Measurements from ENCODE around the gene BBS10. TPM values are rescaled to one million over a fixed set of nuclear protein-coding genes. Genes with fewer than 3 reads are reported as not detected.

The BBS10 gene
- total and polyA plus RNA-seq, 2 of the 8 experiments (the other 6 are each of a cell fraction or from before 2014, with no cell fraction given): 4.4 to 9.2 TPM

DNA sequence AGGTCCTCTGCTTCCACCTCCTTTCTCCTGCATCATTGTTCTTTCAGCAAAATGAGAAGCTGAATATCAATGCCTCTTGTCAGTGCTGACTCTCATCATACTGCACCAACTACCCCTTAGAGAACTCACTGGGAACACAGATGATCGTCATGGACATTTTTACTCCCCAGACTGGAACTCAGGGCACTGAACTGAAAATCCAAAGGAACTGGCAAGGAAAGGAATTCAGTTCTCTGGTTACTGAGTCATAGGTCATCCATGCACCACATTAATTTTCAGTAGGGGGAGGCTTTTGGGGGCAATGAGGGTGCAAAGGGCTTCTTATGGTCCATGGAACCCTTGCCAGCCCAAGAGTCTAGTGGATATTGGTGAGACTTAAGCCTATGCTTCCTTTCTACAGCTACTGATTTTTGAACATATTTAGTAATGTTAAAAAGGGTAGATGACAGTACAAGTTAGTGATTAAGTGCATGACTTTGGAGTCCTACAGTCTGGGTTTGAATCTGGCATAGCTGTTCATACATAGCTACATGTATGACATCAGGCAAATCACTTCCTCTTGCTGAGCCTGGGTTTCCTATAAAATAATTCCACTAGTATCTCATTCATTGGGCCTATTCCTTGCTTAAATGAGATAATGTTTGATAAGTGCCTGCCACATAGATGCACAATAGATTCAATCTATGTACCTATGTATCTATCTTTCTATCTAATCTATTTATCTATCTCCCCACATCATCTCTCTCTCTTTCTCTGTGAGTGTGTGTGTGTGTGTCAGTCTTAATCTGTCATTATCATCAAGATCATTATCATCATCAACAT is 29.2 kb downstream of the BBS10 start:
- Histone ChIP-seq H4K20me1 (replicated peaks in 1 of 2; ENCODE audit: control insufficient read depth in 1 of 2, insufficient read depth in 2 of 2, low read length in 2 of 2) (no peaks in the 10 kb centered on the region), H4K8ac (ENCODE audit: extremely low read depth, insufficient read depth, low read length) (no peak overlapping the region), H2AFZ (ENCODE audit: low read length) (no peak overlapping the region), H4K91ac (replicated peaks; ENCODE audit: insufficient read length, low read length) (no peak overlapping the region), H3K79me2 (ENCODE audit: control insufficient read depth in 1 of 2, insufficient read depth in 2 of 2, low read length in 2 of 2) (no peaks in the 10 kb centered on the region), H2BK12ac (ENCODE audit: low read depth, low read length) (peak overlapping the region; percentile 11; the same call in 1 of the 2 replicates), H3K23me2 (ENCODE audit: low read depth, low read length) (no peaks in the 10 kb centered on the region), H3K56ac (replicated peaks; ENCODE audit: insufficient read length, low read depth, low read length) (no peak overlapping the region), H3K4me1 (replicated peaks in 1 of 4; ENCODE audit: control insufficient read depth in 3 of 4, insufficient read depth in 4 of 4, low read length in 3 of 4) (no peaks in the 10 kb centered on the region), H3K4ac (replicated peaks; ENCODE audit: insufficient read length, low read depth, low read length) (no peak overlapping the region), H2BK5ac (ENCODE audit: low read depth, low read length) (no peak overlapping the region), H3K9me3 (ENCODE audit: insufficient read depth in 2 of 2, low read depth in 1 of 2, low read length in 1 of 2) (no peaks in the 10 kb centered on the region), H3K9ac (replicated peaks in 1 of 4; ENCODE audit: extremely low read depth in 1 of 4, low read depth in 3 of 4, low read length in 3 of 4) (no peak overlapping the region), H2BK120ac (replicated peaks; ENCODE audit: low read depth, low read length) (no peak overlapping the region), H3K14ac (ENCODE audit: insufficient read length) (no peak overlapping the region), H3K4me2 (ENCODE audit: insufficient read depth in 1 of 2, low read depth in 2 of 2, low read length in 2 of 2) (no peak overlapping the region), H3K4me3 (ENCODE audit: extremely low read depth in 1 of 4, insufficient read depth in 2 of 4, low read depth in 3 of 4, low read length in 4 of 4) (no peak overlapping the region), H3K27me3 (replicated peaks in 1 of 4; ENCODE audit: control insufficient read depth in 3 of 4, extremely low read depth in 1 of 4, insufficient read depth in 3 of 4, low read length in 3 of 4) (no peaks in the 10 kb centered on the region), H3K79me1 (ENCODE audit: low read depth, low read length) (no peaks in the 10 kb centered on the region), H2BK20ac (ENCODE audit: low read length) (no peak overlapping the region), H3K27ac (ENCODE audit: low read depth, low read length) (no peak overlapping the region), H2AK5ac (ENCODE audit: low read depth, low read length) (no peak overlapping the region), H2BK15ac (ENCODE audit: low read length) (no peak overlapping the region), H3K23ac (ENCODE audit: insufficient read length) (no peak overlapping the region), H3K36me3 (ENCODE audit: control insufficient read depth in 2 of 4, insufficient read depth in 4 of 4, low read length in 3 of 4) (no peaks in the 10 kb centered on the region), H3K18ac (ENCODE audit: extremely low read depth, low read length) (no peak overlapping the region), H4K5ac (ENCODE audit: insufficient read length, low read depth, low read length) (no peak overlapping the region)
- 73% methylated on average over 1 of the region's 1 CpG; no CpG with 5 or more reads in 1 of the 2 experiments for WGBS, 2 experiments (ENCODE audit: extremely low coverage in 1 of 2, insufficient coverage in 1 of 2, insufficient read length in 1 of 2, insufficient replicate concordance in 2 of 2, low coverage in 1 of 2, low lambda C conversion rate in 2 of 2, missing lambda C conversion rate in 1 of 2)
- TF ChIP-seq SP4 (IDR thresholded peaks at IDR 0.05; ENCODE audit: low read length): no peak
- no peak for TF ChIP-seq EP300 (IDR thresholded peaks at IDR 0.05; ENCODE audit: borderline replicate concordance in 1 of 2, low read depth in 2 of 2, low read length in 2 of 2)
- TF ChIP-seq SP1 (IDR thresholded peaks at IDR 0.05; ENCODE audit: low read depth, low read length): no peak
- FAIRE-seq (no peak), DNase-seq (ENCODE audit: low read depth in 1 of 2, low spot score in 2 of 2) (no peak)
- ChIA-PET CTCF (ENCODE audit: partially characterized antibody) (interaction anchor here (1.2 to 1.4 kb wide), 3 partner anchors 10 to 239 kb away, joined by 3 to 4 read pairs (median 3); no protein-coding TSS in a partner anchor), POLR2A (ENCODE audit: partially characterized antibody) (interaction anchor here (1.2 to 1.7 kb wide), 2 partner anchors 10 to 30 kb away, joined by 3 to 5 read pairs; partner anchors contain the start of gene BBS10)

Data from H1 (cell line).